GM19043 (cell line): ENCODE measurements around the gene IGSF11.

Experiments used
- ATAC-seq: cut with Tn5 transposase; IDR thresholded peaks from one replicate; pipeline ENCODE4 v1.9.1; 2021; ENCODE audit warnings: low read depth; ENCODE audit not compliant: unreplicated experiment

The IGSF11 gene

DNA sequence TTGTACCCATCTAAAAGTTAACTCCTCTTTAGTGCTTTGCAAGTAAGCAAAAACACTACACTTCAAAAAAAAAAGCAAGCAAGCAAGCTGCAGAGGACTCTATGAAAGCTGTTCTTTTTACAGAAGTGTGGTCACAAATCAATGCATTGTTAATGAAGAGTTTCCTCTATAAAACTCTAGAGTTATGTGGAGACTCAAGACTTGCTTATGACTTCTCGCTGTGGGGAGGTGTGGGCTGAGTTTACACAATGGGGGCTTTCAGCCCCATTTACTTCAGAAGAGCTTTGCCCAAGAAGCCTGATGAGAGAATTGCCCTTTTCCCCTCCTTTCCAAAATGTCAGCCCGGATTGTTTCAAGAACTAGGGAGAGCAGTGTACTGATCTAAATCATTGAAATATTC, 144.4 kb downstream of the IGSF11 start:
- ATAC-seq = no peak

DNA sequence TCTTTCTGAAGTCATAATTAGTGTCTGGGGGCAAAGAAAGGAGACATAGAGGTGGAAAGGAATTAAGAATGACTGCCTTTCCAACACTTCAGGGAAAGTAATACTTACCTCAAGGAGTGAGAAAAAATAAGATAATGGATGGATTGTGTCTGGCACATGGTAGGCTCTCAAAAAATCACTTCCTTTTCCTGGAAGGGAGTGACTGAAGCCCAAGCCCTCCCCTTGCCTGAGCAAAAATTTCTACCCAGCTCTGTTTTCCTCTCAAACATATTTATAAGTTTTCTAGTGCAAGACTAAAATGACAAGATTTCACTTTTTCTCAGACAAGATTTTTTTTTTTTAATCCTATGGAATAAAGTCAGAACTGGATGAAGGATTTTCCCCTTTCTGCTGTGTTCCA, 145.0 kb downstream of the IGSF11 start:
- no peak for ATAC-seq

DNA sequence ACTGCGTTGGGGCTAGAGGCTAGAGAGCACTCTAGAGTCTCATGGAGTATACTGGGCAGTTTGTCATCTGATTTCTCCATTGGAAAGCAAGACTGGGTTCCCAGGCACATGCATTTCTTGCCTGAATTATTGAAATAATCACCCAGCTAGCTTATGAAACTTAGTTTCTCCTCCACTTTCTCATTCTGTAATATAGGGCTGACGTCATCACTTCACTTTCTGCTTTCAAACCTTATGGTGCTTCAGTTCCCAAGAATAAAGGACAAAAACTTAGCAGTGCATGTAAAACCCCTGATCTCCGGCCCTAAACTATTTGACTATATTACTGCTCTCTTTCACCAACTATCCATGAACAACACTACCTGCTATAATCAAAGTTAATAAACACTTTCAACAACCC, 147.9 kb downstream of the IGSF11 start:
- ATAC-seq = no peak

DNA sequence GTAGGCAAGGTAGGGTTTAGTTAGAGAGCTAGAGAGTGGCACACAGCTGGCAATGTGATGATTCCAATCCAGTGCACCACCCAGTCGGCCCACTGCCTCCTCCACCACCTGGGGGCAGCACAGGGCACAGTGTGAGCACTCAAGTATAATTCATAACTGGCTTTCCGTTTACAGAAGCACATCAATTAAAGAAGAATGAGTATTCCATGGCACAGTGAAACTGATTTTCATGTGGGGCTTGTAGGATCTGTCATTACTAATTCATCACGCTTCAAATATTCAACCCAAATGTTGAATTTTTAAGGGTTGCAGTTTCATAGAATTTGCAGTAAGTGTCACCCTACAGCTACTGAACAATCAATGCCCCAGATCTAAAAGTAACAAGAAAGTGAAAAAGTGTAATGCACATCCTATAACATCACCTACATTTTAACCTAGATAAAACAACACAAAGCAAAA, 149.9 kb downstream of the IGSF11 start:
- peak; percentile 81 for ATAC-seq

DNA sequence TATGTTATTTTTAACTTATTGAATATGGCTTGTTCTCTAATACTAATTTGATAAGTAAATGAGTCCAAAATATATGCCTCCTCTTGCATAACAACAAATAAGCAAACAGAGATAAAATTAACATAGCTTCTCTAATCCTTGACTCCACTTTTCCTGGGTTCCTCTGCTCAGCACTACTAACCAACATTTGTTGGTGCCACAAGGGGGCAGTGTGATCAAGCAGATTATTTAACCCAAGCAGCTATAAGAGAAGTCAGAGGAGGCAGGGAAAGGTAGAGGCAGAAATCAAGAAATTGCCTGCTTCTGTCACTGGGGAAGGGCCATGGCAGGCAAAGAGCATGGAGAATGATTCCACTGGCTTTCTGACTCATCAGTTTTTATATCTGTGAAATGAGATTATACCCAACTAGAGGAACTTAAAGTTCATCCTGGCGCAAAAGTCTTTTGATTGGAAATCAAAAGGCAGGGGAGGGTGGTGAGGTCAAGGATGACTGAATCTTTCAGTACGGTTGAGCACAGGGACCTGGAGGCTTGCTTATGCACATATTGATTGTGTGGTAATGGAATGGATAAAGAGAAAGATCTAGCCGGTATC, 152.2 kb downstream of the IGSF11 start:
- ATAC-seq = peak; percentile 61

DNA sequence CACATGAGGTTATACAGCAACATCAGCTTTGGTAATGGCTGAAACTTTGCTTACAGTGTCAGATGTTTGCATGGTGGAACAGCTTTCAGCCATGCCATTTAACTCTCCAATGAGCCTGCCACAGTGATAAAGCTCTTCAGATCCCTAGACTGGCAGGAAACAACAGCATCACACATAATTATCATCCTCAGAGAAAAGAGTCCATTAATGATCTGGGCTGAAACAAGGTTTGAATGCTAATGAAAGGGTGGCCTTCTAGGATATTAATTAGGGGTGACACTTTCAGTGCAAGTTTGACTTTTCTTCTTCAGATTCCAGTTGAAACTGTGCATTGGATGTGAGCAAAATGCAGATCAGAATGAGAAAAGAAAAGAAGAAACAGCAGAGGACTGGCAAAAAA, 166.6 kb downstream of the IGSF11 start:
- ATAC-seq = no peak

DNA sequence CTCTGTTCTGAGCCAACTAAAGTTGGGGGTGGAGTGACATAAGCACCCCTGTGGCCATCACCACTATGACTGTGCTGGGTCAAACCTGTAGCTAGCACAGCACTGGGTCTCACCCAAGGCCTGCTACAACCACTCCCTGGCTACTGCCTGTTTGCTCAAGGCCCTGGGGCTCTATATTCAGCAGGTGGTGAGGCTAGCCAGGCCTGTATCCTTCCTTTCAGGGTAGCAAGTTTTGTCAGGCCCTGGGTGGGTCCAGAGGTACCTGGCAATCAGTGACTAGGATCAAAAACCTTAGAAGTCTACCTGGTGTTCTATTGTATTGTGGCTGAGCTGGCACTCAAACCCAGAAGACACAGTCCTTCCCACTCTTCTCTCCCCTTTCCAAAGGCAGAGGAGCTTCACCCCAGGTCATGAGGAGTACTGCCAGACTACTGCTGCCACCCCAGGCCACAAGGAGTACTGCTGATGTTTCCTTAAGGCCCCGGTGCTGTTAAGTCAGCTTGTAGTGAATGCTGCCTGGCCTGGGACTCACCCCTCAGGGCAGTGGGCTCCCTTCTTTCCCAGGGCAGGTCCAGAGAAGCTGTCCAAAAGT, 170.8 kb downstream of the IGSF11 start:
- peak; percentile 90 for ATAC-seq

DNA sequence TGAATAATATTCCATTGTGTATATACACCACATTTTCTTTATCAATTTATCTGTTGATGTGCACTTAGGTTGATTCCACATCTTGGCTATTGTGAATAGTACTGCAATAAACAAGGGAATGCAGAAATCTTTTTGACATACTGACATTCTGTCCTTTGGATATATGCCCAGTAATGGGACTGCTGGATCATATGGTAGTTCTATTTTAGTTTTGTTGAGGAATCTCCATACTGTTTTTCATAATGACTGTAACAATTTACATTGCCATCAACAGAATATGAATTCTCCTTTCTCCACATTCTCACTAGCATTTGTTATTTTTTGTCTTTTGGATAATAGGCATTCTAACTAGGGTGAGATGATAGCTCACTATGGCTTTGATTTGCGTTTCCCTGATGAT, 174.7 kb downstream of the IGSF11 start:
- ATAC-seq = no peak

DNA sequence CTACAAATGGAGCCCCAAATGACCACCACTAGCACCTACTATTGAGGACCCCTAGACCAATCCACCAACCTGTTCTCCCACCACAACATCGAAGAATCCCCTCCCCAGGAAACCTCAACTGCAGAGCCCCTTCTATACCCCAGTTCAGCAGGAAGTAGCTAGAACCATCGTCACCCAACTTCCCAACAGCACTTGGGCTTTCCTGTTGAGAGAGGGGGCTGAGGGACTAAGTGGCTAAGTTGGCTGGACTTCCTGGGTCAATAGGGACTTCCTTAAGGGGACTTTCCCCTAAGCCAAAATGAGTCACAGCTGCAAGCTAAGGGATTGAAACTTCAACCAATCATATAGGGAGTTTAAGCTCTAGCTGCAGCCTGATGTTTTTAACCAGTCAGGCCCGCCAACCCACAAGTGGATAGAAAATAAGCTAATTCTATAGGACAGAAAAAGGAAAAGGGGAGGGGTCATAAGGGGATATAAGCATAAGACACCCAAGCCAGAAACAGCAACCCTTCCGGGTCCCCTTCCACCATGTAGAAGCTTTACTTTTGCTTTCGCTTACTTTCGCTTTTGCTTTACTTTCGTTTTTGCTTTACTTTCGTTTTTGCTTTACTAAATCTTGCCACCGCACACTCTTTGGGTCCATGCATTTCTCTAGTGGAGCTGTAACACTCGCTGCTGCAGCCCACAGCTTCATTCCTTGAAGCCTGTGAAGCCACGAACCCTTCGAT, 183.0 kb downstream of the IGSF11 start:
- ATAC-seq = peak; percentile 66

DNA sequence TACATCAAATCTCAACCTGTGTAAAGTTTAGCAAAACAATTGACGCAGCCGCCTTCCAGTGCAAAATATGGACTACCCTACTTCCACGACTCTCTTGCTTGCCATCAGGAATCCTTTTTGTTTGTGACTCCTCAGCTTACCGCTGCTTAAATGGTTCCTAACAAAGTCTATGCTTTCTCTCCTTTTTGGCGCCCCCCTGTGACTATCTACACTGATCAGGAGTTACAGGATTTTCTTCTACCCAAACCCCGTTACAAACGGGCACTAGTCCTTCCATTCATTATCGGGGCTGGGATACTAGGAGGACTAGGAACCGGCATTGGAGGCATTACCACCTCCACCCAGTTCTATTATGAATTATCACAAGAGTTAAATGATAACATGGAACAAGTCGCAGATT, 184.0 kb downstream of the IGSF11 start:
- ATAC-seq = no peak
